Measurements from ENCODE around the gene BORCS6.
A peak's percentile ranks its signal among the peaks of the same experiment; 100 is the strongest.

Gene BORCS6

GRCh38 chr17:8155996-8156245 is 34.1 kb downstream of the BORCS6 start:
- Histone ChIP-seq H3K9me3 (ENCODE audit: control extremely low read depth in 1 of 5, control insufficient read depth in 4 of 5, insufficient read depth in 2 of 5, low read depth in 1 of 5, low read length in 4 of 5) (no peaks in the 10 kb centered on the region), H3K27ac (ENCODE audit: insufficient read depth in 1 of 2, low read depth in 1 of 2, low read length in 2 of 2, poor library complexity in 1 of 2, severe bottlenecking in 2 of 2) (peak overlapping the region; percentile 91 to 96), H3K27me3 (replicated peaks in 2 of 5; ENCODE audit: control insufficient read depth in 4 of 5, insufficient read depth in 5 of 5, low read length in 4 of 5) (no peaks in the 10 kb centered on the region), H3K36me3 (ENCODE audit: control insufficient read depth in 4 of 4, insufficient read depth in 4 of 4, low read length in 3 of 4) (peaks cover 0 to 20% (median 13%) of the 10 kb centered on the region in 4 experiments), H3K4me3 (ENCODE audit: control insufficient read depth in 1 of 7, extremely low read depth in 1 of 7, insufficient read depth in 4 of 7, low read depth in 2 of 7, low read length in 6 of 7) (peak overlapping the region; percentile 61 to 88 (median 73)), H3K4me1 (ENCODE audit: control extremely low read depth in 1 of 4, control insufficient read depth in 4 of 4, insufficient read depth in 4 of 4, low read length in 3 of 4) (peaks cover 15 to 68% (median 65%) of the 10 kb centered on the region in 4 experiments)
- DNase-seq: no peak
- ChIA-PET CTCF (interaction anchor here (1.2 to 19.3 kb wide), 3 partner anchors 14 to 64 kb away, joined by 3 to 292 read pairs (median 3); partner anchors contain the start of gene PER1), POLR2A (interaction anchor here (2.2 to 4.3 kb wide), 3 partner anchors 12 to 17 kb away, joined by 23 to 33 read pairs (median 24); no protein-coding TSS in a partner anchor)
- WGBS (ENCODE audit: insufficient coverage): 0% methylated on average over 8 of the region's 11 CpGs

- peak overlapping the region; percentile 91 to 96 for H3K27ac ChIP-seq (ENCODE audit: insufficient read depth in 1 of 2, low read depth in 1 of 2, low read length in 2 of 2, poor library complexity in 1 of 2, severe bottlenecking in 2 of 2)
- no peaks in the 10 kb centered on the region for H3K27me3 ChIP-seq (replicated peaks in 2 of 5; ENCODE audit: control insufficient read depth in 4 of 5, insufficient read depth in 5 of 5, low read length in 4 of 5)
- DNase-seq: no peak
- 60% methylated on average over 14 of the region's 14 CpGs for WGBS (ENCODE audit: insufficient coverage)
- peak overlapping the region; percentile 61 to 88 (median 73) for H3K4me3 ChIP-seq (ENCODE audit: control insufficient read depth in 1 of 7, extremely low read depth in 1 of 7, insufficient read depth in 4 of 7, low read depth in 2 of 7, low read length in 6 of 7)
- no peaks in the 10 kb centered on the region for H3K9me3 ChIP-seq (ENCODE audit: control extremely low read depth in 1 of 5, control insufficient read depth in 4 of 5, insufficient read depth in 2 of 5, low read depth in 1 of 5, low read length in 4 of 5)
- ChIA-PET CTCF (interaction anchor here (1.4 to 19.3 kb wide), 2 partner anchors 14 to 32 kb away, joined by 3 to 292 read pairs; partner anchors contain the start of gene PER1), POLR2A (interaction anchor here (1.8 to 4.3 kb wide), 4 partner anchors 12 to 18 kb away, joined by 10 to 33 read pairs (median 24); no protein-coding TSS in a partner anchor)
- H3K4me1 ChIP-seq (ENCODE audit: control extremely low read depth in 1 of 4, control insufficient read depth in 4 of 4, insufficient read depth in 4 of 4, low read length in 3 of 4): peaks cover 15 to 68% (median 68%) of the 10 kb centered on the region in 4 experiments
- H3K36me3 ChIP-seq (ENCODE audit: control insufficient read depth in 4 of 4, insufficient read depth in 4 of 4, low read length in 3 of 4): peaks cover 0 to 15% (median 12%) of the 10 kb centered on the region in 4 experiments
These were observed 34.6 kb downstream of the BORCS6 start for GRCh38 chr17:8155231-8155995.

GRCh38 chr17:8154608-8155155 is 35.3 kb downstream of the BORCS6 start:
- CTCF ChIA-PET: interaction anchor here (1.5 to 19.3 kb wide), 2 partner anchors 13 to 28 kb away, joined by 4 to 292 read pairs; partner anchors contain the start of gene PER1
- Histone ChIP-seq H3K4me1 (ENCODE audit: control extremely low read depth in 1 of 4, control insufficient read depth in 4 of 4, insufficient read depth in 4 of 4, low read length in 3 of 4) (peaks cover 15 to 74% (median 71%) of the 10 kb centered on the region in 4 experiments), H3K9me3 (ENCODE audit: control extremely low read depth in 1 of 5, control insufficient read depth in 4 of 5, insufficient read depth in 2 of 5, low read depth in 1 of 5, low read length in 4 of 5) (no peaks in the 10 kb centered on the region), H3K27me3 (replicated peaks in 2 of 5; ENCODE audit: control insufficient read depth in 4 of 5, insufficient read depth in 5 of 5, low read length in 4 of 5) (no peaks in the 10 kb centered on the region), H3K36me3 (ENCODE audit: control insufficient read depth in 4 of 4, insufficient read depth in 4 of 4, low read length in 3 of 4) (peaks cover 6 to 13% (median 10%) of the 10 kb centered on the region in 4 experiments), H3K27ac (ENCODE audit: insufficient read depth in 1 of 2, low read depth in 1 of 2, low read length in 2 of 2, poor library complexity in 1 of 2, severe bottlenecking in 2 of 2) (peak overlapping the region in 1 of 2 experiments; percentile 95), H3K4me3 (ENCODE audit: control insufficient read depth in 1 of 7, extremely low read depth in 1 of 7, insufficient read depth in 4 of 7, low read depth in 2 of 7, low read length in 6 of 7) (peak overlapping the region in 6 of 7 experiments; percentile 8 to 88 (median 54))
- POLR2A ChIA-PET: interaction anchor here (1.8 to 4.3 kb wide), 3 partner anchors 11 to 19 kb away, joined by 10 to 24 read pairs (median 10); no protein-coding TSS in a partner anchor
- WGBS (ENCODE audit: insufficient coverage): 95% methylated on average over 5 of the region's 11 CpGs
- no peak for DNase-seq

- Histone ChIP-seq H3K4me1 (ENCODE audit: control extremely low read depth in 1 of 4, control insufficient read depth in 4 of 4, insufficient read depth in 4 of 4, low read length in 3 of 4) (peaks cover 15 to 74% (median 71%) of the 10 kb centered on the region in 4 experiments), H3K27me3 (replicated peaks in 2 of 5; ENCODE audit: control insufficient read depth in 4 of 5, insufficient read depth in 5 of 5, low read length in 4 of 5) (no peaks in the 10 kb centered on the region), H3K4me3 (ENCODE audit: control insufficient read depth in 1 of 7, extremely low read depth in 1 of 7, insufficient read depth in 4 of 7, low read depth in 2 of 7, low read length in 6 of 7) (peak overlapping the region in 5 of 7 experiments; percentile 36 to 88 (median 73)), H3K9me3 (ENCODE audit: control extremely low read depth in 1 of 5, control insufficient read depth in 4 of 5, insufficient read depth in 2 of 5, low read depth in 1 of 5, low read length in 4 of 5) (no peaks in the 10 kb centered on the region), H3K27ac (ENCODE audit: insufficient read depth in 1 of 2, low read depth in 1 of 2, low read length in 2 of 2, poor library complexity in 1 of 2, severe bottlenecking in 2 of 2) (peak overlapping the region; percentile 87 to 95), H3K36me3 (ENCODE audit: control insufficient read depth in 4 of 4, insufficient read depth in 4 of 4, low read length in 3 of 4) (peaks cover 6 to 14% (median 10%) of the 10 kb centered on the region in 4 experiments)
- peak; percentile 95 to 97 (median 95) for DNase-seq
- WGBS (ENCODE audit: insufficient coverage): 2% methylated on average over 11 of the region's 22 CpGs
- ChIA-PET POLR2A (interaction anchor here (0.6 to 4.3 kb wide), 4 partner anchors 10 to 912 kb away, joined by 3 to 24 read pairs (median 10); no protein-coding TSS in a partner anchor), CTCF (interaction anchor here (1.5 to 19.3 kb wide), 2 partner anchors 13 to 27 kb away, joined by 4 to 292 read pairs; partner anchors contain the start of gene PER1)
These were observed 35.9 kb downstream of the BORCS6 start for GRCh38 chr17:8153957-8154607.

GRCh38 chr17:8153525-8153956 is 36.4 kb downstream of the BORCS6 start:
- H3K9me3 ChIP-seq (ENCODE audit: control extremely low read depth in 1 of 5, control insufficient read depth in 4 of 5, insufficient read depth in 2 of 5, low read depth in 1 of 5, low read length in 4 of 5): no peaks in the 10 kb centered on the region
- ChIA-PET POLR2A (interaction anchor here (0.6 to 4.3 kb wide), 5 partner anchors 10 to 912 kb away, joined by 3 to 24 read pairs (median 10); no protein-coding TSS in a partner anchor), CTCF (interaction anchor here (1.5 to 19.3 kb wide), 2 partner anchors 12 to 27 kb away, joined by 4 to 292 read pairs; partner anchors contain the start of gene PER1)
- WGBS (ENCODE audit: insufficient coverage): 21% methylated on average over 11 of the region's 13 CpGs
- peaks cover 6 to 18% (median 14%) of the 10 kb centered on the region in 4 experiments for H3K36me3 ChIP-seq (ENCODE audit: control insufficient read depth in 4 of 4, insufficient read depth in 4 of 4, low read length in 3 of 4)
- H3K27me3 ChIP-seq (replicated peaks in 2 of 5; ENCODE audit: control insufficient read depth in 4 of 5, insufficient read depth in 5 of 5, low read length in 4 of 5): no peaks in the 10 kb centered on the region
- peak; percentile 69 to 84 (median 81) for DNase-seq
- H3K27ac ChIP-seq (ENCODE audit: insufficient read depth in 1 of 2, low read depth in 1 of 2, low read length in 2 of 2, poor library complexity in 1 of 2, severe bottlenecking in 2 of 2): peak overlapping the region; percentile 87 to 95
- H3K4me1 ChIP-seq (ENCODE audit: control extremely low read depth in 1 of 4, control insufficient read depth in 4 of 4, insufficient read depth in 4 of 4, low read length in 3 of 4): peaks cover 15 to 72% (median 69%) of the 10 kb centered on the region in 4 experiments
- peak overlapping the region in 3 of 7 experiments; percentile 26 to 88 (median 83) for H3K4me3 ChIP-seq (ENCODE audit: control insufficient read depth in 1 of 7, extremely low read depth in 1 of 7, insufficient read depth in 4 of 7, low read depth in 2 of 7, low read length in 6 of 7)

- POLR2A ChIA-PET: interaction anchor here (0.6 to 4.3 kb wide), 3 partner anchors 9 to 521 kb away, joined by 3 to 24 read pairs (median 10); no protein-coding TSS in a partner anchor
- H3K4me3 ChIP-seq (ENCODE audit: control insufficient read depth in 1 of 7, extremely low read depth in 1 of 7, insufficient read depth in 4 of 7, low read depth in 2 of 7, low read length in 6 of 7): peak overlapping the region in 3 of 7 experiments; percentile 26 to 89 (median 88)
- 95% methylated on average over 7 of the region's 7 CpGs for WGBS (ENCODE audit: insufficient coverage)
- no peak overlapping the region for H3K27ac ChIP-seq (ENCODE audit: insufficient read depth in 1 of 2, low read depth in 1 of 2, low read length in 2 of 2, poor library complexity in 1 of 2, severe bottlenecking in 2 of 2)
- peaks cover 6 to 23% (median 18%) of the 10 kb centered on the region in 4 experiments for H3K36me3 ChIP-seq (ENCODE audit: control insufficient read depth in 4 of 4, insufficient read depth in 4 of 4, low read length in 3 of 4)
- no peak for DNase-seq
- no peaks in the 10 kb centered on the region for H3K27me3 ChIP-seq (replicated peaks in 2 of 5; ENCODE audit: control insufficient read depth in 4 of 5, insufficient read depth in 5 of 5, low read length in 4 of 5)
- CTCF ChIA-PET: interaction anchor here (1.5 to 19.3 kb wide), 2 partner anchors 12 to 26 kb away, joined by 4 to 292 read pairs; partner anchors contain the start of gene PER1
- no peaks in the 10 kb centered on the region for H3K9me3 ChIP-seq (ENCODE audit: control extremely low read depth in 1 of 5, control insufficient read depth in 4 of 5, insufficient read depth in 2 of 5, low read depth in 1 of 5, low read length in 4 of 5)
- H3K4me1 ChIP-seq (ENCODE audit: control extremely low read depth in 1 of 4, control insufficient read depth in 4 of 4, insufficient read depth in 4 of 4, low read length in 3 of 4): peaks cover 15 to 69% (median 66%) of the 10 kb centered on the region in 4 experiments
These were observed 36.9 kb downstream of the BORCS6 start for GRCh38 chr17:8153031-8153451.
